Measurements from ENCODE around the gene SMIM44.

- no peak for TF ChIP-seq EZH2 (optimal IDR thresholded peaks at IDR 0.05; ENCODE audit: low read depth, low read length)
- TF ChIP-seq, protein P1, sequence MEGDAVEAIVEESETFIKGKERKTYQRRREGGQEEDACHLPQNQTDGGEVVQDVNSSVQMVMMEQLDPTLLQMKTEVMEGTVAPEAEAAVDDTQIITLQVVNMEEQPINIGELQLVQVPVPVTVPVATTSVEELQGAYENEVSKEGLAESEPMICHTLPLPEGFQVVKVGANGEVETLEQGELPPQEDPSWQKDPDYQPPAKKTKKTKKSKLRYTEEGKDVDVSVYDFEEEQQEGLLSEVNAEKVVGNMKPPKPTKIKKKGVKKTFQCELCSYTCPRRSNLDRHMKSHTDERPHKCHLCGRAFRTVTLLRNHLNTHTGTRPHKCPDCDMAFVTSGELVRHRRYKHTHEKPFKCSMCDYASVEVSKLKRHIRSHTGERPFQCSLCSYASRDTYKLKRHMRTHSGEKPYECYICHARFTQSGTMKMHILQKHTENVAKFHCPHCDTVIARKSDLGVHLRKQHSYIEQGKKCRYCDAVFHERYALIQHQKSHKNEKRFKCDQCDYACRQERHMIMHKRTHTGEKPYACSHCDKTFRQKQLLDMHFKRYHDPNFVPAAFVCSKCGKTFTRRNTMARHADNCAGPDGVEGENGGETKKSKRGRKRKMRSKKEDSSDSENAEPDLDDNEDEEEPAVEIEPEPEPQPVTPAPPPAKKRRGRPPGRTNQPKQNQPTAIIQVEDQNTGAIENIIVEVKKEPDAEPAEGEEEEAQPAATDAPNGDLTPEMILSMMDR (IDR thresholded peaks at IDR 0.05; ENCODE audit: low read length) = no peak
Measured at GRCh38 chr19:3459965-3460582, 23.2 kb downstream of the SMIM44 start.
